ENCODE results near the gene PIP4K2B. TPM values are rescaled to one million over a fixed set of nuclear protein-coding genes. Genes with fewer than 3 reads are reported as not detected.

The PIP4K2B gene
- total RNA-seq, 2 experiments from 2014 or later = 42.0 to 45.7 TPM

DNA sequence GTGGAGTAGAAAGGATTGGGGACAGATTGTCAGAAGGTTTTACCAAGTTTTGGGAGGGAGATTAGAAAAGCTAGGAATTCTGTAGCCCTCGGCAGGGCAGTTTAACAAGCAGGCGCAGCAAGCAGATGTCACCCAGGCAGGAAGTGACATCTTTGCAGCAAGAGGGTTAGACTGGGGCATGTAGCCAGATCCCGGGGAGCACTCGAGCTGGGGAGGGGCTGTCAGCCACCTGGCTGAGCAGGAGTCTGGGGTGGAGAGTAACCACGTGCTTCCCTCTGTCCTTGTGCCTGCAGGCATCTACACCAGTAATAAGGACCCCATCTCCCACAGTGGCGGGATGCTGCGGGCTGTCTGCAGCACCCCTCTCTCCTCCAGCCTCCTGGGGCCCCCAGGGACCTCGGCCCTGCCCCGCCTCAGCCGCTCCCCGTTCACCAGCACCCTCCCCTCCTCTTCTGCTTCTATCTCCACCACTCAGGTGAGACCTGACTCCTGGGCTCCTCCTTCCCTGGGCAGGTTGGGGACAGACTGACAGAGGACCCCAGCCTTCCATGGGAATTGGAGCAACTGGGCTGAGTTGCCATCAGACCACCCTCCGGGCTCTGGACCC, 82.1 kb downstream of the PIP4K2B start:
- H3K27ac Mint-ChIP-seq = no peak overlapping the region
- CTCF ChIA-PET = interaction anchor here (1.6 kb wide), 1 partner anchor 11 kb away, joined by 4 read pairs; no protein-coding TSS in a partner anchor
- H3K9me3 Mint-ChIP-seq = no peaks in the 10 kb centered on the region
- H3K36me3 Mint-ChIP-seq (ENCODE audit: low read depth) = peaks cover 63% of the 10 kb centered on the region
- DNase-seq = no peak
- H3K4me3 Mint-ChIP-seq = no peak overlapping the region
- no peaks in the 10 kb centered on the region for H3K27me3 Mint-ChIP-seq
- POLR2A ChIA-PET = interaction anchor here (1.4 to 16.6 kb wide), 4 partner anchors 11 to 43 kb away, joined by 3 to 419 read pairs (median 24); partner anchors contain the start of genes MLLT6 and PSMB3
- peaks cover 29% of the 10 kb centered on the region for H3K4me1 Mint-ChIP-seq

DNA sequence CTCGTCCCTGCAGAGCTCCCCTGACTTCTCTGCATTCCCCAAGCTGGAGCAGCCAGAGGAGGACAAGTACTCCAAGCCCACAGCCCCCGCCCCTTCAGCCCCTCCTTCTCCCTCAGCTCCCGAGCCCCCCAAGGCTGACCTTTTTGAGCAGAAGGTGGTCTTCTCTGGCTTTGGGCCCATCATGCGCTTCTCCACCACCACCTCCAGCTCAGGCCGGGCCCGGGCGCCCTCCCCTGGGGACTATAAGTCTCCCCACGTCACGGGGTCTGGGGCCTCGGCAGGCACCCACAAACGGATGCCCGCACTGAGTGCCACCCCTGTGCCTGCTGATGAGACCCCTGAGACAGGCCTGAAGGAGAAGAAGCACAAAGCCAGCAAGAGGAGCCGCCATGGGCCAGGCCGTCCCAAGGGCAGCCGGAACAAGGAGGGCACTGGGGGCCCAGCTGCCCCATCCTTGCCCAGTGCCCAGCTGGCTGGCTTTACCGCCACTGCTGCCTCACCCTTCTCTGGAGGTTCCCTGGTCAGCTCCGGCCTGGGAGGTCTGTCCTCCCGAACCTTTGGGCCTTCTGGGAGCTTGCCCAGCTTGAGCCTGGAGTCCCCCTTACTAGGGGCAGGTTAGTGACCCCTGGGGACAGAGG, 82.9 kb downstream of the PIP4K2B start:
- Mint-ChIP-seq H3K36me3 (ENCODE audit: low read depth) (peaks cover 65% of the 10 kb centered on the region), H3K27ac (no peak overlapping the region), H3K9me3 (no peaks in the 10 kb centered on the region), H3K27me3 (no peaks in the 10 kb centered on the region), H3K4me3 (no peak overlapping the region), H3K4me1 (peaks cover 34% of the 10 kb centered on the region)
- POLR2A ChIA-PET = interaction anchor here (2.2 to 16.6 kb wide), 3 partner anchors 12 to 36 kb away, joined by 5 to 419 read pairs (median 42); partner anchors contain the start of genes MLLT6 and PSMB3
- CTCF ChIA-PET = interaction anchor here (1.4 to 1.6 kb wide), 2 partner anchors 10 to 12 kb away, joined by 4 read pairs; no protein-coding TSS in a partner anchor
- no peak for DNase-seq

Other genes starting within 250 kb of the PIP4K2B start
- gene SRCIN1, start 193.6 kb downstream of the PIP4K2B start, total RNA-seq = under 1 TPM; 0.05 to 0.20 TPM
- gene EPOP, start 124.6 kb downstream of the PIP4K2B start, total RNA-seq = 10 to 100 TPM; 10.2 to 10.3 TPM
- gene MLLT6, start 94.3 kb downstream of the PIP4K2B start, total RNA-seq = 100 to 1,000 TPM; 262 to 265 TPM
- gene CISD3, start 69.2 kb downstream of the PIP4K2B start, total RNA-seq = 10 to 100 TPM; 42.8 to 48.6 TPM
- 1 to 10 TPM; 2.6 to 3.3 TPM for gene PCGF2, start 51.2 kb downstream of the PIP4K2B start, total RNA-seq
- 100 to 1,000 TPM; 241 to 242 TPM for gene PSMB3, start 46.8 kb downstream of the PIP4K2B start, total RNA-seq
- gene CWC25, start 25.8 kb upstream of the PIP4K2B start, total RNA-seq = 10 to 100 TPM; 29.0 to 30.1 TPM
- 100 to 1,000 TPM; 933 to 960 TPM for gene RPL23, start 54.2 kb upstream of the PIP4K2B start, total RNA-seq
- 100 to 1,000 TPM; 193 to 196 TPM for gene LASP1, start 70.5 kb upstream of the PIP4K2B start, total RNA-seq
- gene FBXO47, start 167.8 kb upstream of the PIP4K2B start, total RNA-seq = not detected